KMS-11 (cell line): ENCODE measurements around the gene MAML3.
A peak's percentile ranks its signal among the peaks of the same experiment; 100 is the strongest.
"Not testable (repeated sequence)": the region's sequence is repeated elsewhere in the genome, so short reads cannot be mapped to it uniquely, and the experiment has no call there.

ENCODE experiments used
- H2AFZ ChIP-seq: fragments of 200-600 bp; sonication (generic); 2 replicates; pipeline ENCODE4 v1.6.1; 2016; ENCODE audit warnings: antibody characterized with exemption, mixed run types, low read depth
- H3K27ac ChIP-seq: fragments of 200-600 bp; sonication (generic); 2 replicates; pipeline ENCODE4 v1.6.1; 2016; ENCODE audit warnings: mild to moderate bottlenecking, mixed run types
- H3K27me3 ChIP-seq: fragments of 200-600 bp; sonication (generic); 2 replicates; pipeline ENCODE4 v1.6.1; 2017; ENCODE audit warnings: mild to moderate bottlenecking, low read depth, mixed run types, moderate library complexity; ENCODE audit not compliant: insufficient read depth
- H3K36me3 ChIP-seq: fragments of 200-600 bp; sonication (generic); 2 replicates; pipeline ENCODE4 v1.6.1; 2017; ENCODE audit warnings: mild to moderate bottlenecking, mixed run types; ENCODE audit not compliant: insufficient read depth
- H3K4me1 ChIP-seq: fragments of 200-600 bp; sonication (generic); 2 replicates; pipeline ENCODE4 v1.6.1; 2016; ENCODE audit warnings: mild to moderate bottlenecking, low read depth, mixed run types; ENCODE audit not compliant: poor library complexity, severe bottlenecking
- H3K4me2 ChIP-seq: fragments of 200-600 bp; sonication (generic); 2 replicates; pipeline ENCODE4 v1.7.0; 2016; ENCODE audit warnings: mild to moderate bottlenecking, mixed run types
- H3K4me3 ChIP-seq: fragments of 200-600 bp; sonication (generic); IDR thresholded peaks from 2 replicates; pipeline ENCODE4 v1.6.1; 2017; ENCODE audit warnings: low read depth, low read length, mixed read lengths; ENCODE audit not compliant: insufficient read depth
- H3K79me2 ChIP-seq: fragments of 200-600 bp; sonication (generic); 2 replicates; pipeline ENCODE4 v1.6.1; 2016; ENCODE audit warnings: low read depth, mixed run types; ENCODE audit not compliant: insufficient read depth
- H3K9ac ChIP-seq: fragments of 200-600 bp; sonication (generic); 2 replicates; pipeline ENCODE4 v1.6.1; 2016; ENCODE audit warnings: mild to moderate bottlenecking, mixed run types
- H4K20me1 ChIP-seq: fragments of 200-600 bp; sonication (generic); 2 replicates; pipeline ENCODE4 v1.6.1; 2016; ENCODE audit warnings: mild to moderate bottlenecking, mixed run types; ENCODE audit not compliant: insufficient read depth
- TF ChIP-seq, protein P1 (sequence below): fragments of 200-600 bp; sonication (generic); conservative IDR thresholded peaks from 2 replicates; pipeline ENCODE4 v1.6.1; 2017; ENCODE audit warnings: low read depth, mild to moderate bottlenecking, antibody characterized with exemption, low read length, moderate library complexity, mixed read lengths

MAML3 gene

DNA sequence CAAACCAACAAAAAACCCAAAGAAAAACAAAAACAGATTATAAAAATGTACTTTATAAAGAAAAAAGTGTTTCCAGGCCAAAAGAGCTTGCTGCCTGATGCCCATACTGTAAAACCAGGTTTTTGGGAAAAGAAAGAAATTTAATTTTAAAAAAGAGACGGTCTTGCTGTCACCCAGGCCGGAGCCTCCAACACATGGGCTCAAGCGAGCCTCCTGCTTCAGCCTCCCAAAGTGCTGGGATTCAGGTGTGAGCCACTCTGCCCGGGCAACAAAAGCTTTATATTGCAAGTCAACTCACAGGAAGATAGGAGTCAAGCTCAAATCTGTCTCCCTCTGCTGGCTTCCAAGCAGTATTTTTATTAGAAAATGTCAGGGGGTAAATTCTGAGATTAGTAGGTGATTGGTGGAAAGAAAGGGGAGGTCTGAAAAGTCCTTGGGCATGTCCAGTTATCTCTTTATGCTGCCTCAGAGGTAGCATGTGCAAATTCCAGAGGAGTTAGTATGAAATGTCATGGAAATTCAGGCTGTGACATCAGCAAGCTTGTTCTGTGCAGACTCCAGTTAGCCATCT, 449.0 kb downstream of the MAML3 start:
- Histone ChIP-seq H3K4me3 (no peak overlapping the region), H3K36me3 (no peaks in the 10 kb centered on the region), H3K9ac (no peak overlapping the region), H3K27ac (no peak overlapping the region), H3K27me3 (no peaks in the 10 kb centered on the region), H4K20me1 (no peaks in the 10 kb centered on the region), H2AFZ (no peak overlapping the region), H3K4me1 (no peaks in the 10 kb centered on the region), H3K79me2 (no peaks in the 10 kb centered on the region), H3K4me2 (no peak overlapping the region)
- TF ChIP-seq, protein P1, sequence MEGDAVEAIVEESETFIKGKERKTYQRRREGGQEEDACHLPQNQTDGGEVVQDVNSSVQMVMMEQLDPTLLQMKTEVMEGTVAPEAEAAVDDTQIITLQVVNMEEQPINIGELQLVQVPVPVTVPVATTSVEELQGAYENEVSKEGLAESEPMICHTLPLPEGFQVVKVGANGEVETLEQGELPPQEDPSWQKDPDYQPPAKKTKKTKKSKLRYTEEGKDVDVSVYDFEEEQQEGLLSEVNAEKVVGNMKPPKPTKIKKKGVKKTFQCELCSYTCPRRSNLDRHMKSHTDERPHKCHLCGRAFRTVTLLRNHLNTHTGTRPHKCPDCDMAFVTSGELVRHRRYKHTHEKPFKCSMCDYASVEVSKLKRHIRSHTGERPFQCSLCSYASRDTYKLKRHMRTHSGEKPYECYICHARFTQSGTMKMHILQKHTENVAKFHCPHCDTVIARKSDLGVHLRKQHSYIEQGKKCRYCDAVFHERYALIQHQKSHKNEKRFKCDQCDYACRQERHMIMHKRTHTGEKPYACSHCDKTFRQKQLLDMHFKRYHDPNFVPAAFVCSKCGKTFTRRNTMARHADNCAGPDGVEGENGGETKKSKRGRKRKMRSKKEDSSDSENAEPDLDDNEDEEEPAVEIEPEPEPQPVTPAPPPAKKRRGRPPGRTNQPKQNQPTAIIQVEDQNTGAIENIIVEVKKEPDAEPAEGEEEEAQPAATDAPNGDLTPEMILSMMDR = peak; percentile 59

DNA sequence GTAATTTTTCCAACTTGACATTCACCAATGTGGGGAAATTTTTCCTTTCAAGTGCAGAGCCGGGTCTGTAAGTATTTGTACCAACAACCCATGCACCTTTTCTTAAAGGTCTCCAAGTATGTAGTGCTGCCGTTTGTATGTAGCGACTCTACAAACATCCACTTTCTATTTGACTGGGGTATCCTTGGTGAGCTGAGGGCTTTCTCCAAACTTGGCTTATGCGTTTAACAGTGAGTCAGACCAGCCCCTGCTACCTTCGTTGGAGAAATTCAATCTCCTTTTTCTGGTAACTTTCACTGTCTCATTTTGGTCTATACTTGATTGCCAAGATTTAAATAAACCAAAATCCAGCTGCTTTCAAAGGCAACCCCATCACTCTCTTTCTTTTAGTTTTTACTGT, 453.4 kb downstream of the MAML3 start:
- Histone ChIP-seq H3K79me2 (no peaks in the 10 kb centered on the region), H3K4me1 (no peaks in the 10 kb centered on the region), H3K27ac (no peak overlapping the region), H3K36me3 (no peaks in the 10 kb centered on the region), H3K9ac (no peak overlapping the region), H3K27me3 (no peaks in the 10 kb centered on the region), H3K4me2 (no peak overlapping the region), H2AFZ (no peak overlapping the region), H3K4me3 (no peak overlapping the region), H4K20me1 (no peaks in the 10 kb centered on the region)
- TF ChIP-seq, protein P1 = no peak

DNA sequence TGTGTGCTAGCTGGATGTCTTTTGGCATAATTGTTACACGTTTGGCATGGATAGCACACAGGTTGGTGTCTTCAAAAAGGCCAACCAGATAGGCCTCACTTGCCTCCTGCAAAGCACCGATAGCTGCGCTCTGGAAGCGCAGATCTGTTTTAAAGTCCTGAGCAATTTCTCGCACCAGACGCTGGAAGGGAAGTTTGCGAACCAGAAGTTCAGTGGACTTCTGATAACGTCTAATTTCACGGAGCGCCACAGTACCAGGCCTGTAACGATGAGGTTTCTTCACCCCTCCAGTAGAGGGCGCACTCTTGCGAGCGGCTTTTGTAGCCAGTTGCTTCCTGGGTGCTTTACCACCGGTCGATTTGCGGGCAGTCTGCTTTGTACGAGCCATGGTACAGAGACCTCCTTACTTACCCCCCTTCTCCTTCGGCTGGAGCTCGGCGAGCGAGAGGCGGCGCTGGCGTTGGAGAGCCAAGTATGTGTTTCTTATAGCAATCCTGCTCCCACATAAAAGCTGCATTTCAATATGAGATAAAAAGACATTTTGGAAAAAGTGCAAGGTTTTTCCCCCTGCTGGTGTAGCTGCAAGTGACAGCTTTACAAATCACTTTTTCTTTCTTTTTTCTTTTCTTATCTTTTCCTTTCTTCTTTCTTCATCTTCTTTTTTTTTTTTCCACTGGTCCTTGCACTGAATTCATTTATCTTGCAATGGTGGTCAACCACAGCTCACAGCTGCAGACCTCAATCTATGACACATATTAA, 455.6 kb downstream of the MAML3 start:
- not testable (repeated sequence) for H2AFZ ChIP-seq, H3K9ac ChIP-seq, H3K4me2 ChIP-seq, H3K36me3 ChIP-seq, H3K79me2 ChIP-seq, H3K4me3 ChIP-seq, H4K20me1 ChIP-seq, H3K27ac ChIP-seq, H3K27me3 ChIP-seq, H3K4me1 ChIP-seq

DNA sequence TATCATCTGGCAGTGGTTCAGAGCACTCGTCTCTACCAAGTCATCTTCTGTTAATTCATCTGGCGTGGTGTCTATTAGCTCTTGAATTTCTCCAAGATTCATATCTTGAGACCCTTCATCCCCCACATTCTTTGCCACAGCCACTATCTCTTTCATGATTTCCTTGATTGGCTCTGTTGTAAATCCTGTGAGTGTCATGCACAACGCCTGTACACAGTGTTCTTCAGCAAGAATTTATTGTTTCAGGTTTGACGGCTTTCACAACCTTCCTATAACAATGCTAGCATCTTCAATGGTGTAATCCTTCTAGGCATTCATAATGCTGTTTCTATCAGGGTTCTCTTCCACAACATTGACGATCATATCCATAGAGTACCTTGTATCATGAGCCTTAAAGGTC, 457.5 kb downstream of the MAML3 start:
- no peak overlapping the region for H3K4me3 ChIP-seq
- TF ChIP-seq, protein P1 = no peak
- H4K20me1 ChIP-seq = no peaks in the 10 kb centered on the region
- no peaks in the 10 kb centered on the region for H3K4me1 ChIP-seq
- no peak overlapping the region for H2AFZ ChIP-seq
- no peak overlapping the region for H3K4me2 ChIP-seq
- H3K27me3 ChIP-seq = no peaks in the 10 kb centered on the region
- no peak overlapping the region for H3K27ac ChIP-seq
- no peaks in the 10 kb centered on the region for H3K36me3 ChIP-seq
- no peaks in the 10 kb centered on the region for H3K79me2 ChIP-seq
- H3K9ac ChIP-seq = no peak overlapping the region

DNA sequence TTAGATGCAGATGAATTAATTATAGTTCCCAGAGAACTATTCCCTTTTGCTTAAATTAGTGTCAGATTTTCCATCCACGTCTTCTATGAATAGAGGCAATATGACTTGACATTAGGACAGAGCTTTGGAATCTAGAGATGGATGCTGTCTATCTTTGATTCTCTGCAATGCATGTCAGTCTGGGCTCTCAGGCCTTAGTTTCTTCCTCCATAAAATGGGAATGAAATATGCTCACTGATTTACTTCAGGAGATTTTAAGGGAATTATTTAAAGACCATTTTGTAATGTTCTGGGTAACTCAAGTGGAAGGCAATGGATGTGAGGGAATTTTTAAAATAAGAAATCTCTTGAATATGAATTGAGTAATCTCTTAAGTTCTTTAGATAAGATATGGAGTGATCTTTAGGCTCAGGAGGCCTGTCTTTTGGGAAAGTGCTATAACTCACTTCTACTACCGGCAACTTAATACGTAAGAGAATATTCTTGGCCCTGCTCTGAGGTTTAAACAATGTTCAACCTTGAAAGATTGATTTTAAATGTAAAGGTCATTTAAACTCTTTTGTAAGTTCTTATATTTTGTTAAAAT, 459.4 kb downstream of the MAML3 start:
- Histone ChIP-seq H4K20me1 (no peaks in the 10 kb centered on the region), H2AFZ (no peak overlapping the region), H3K9ac (no peak overlapping the region), H3K4me2 (no peak overlapping the region), H3K4me1 (no peaks in the 10 kb centered on the region), H3K27me3 (no peaks in the 10 kb centered on the region), H3K79me2 (no peaks in the 10 kb centered on the region), H3K27ac (no peak overlapping the region), H3K4me3 (no peak overlapping the region), H3K36me3 (no peaks in the 10 kb centered on the region)
- TF ChIP-seq, protein P1 = no peak
